GM13976 (cell line): ENCODE data around the gene LEMD3.

Source experiments
- DNase-seq: peaks from one replicate; pipeline ENCODE4 v3.0.0; 2012; ENCODE audit warnings: low spot score
- in situ Hi-C: fragments of 300-500 bp; cut with MboI; formaldehyde crosslinking; loops from one replicate; pipeline ENCODE4 v1.12.0; 2022; ENCODE audit warnings: low sequenced_read_pairs, mixed read lengths, inconsistent platforms; ENCODE audit not compliant: unreplicated experiment
- TF ChIP-seq, protein P1 (sequence below): IDR thresholded peaks from 2 replicates; pipeline ENCODE4 v1.5.1; 2012; ENCODE audit warnings: borderline replicate concordance, mild to moderate bottlenecking; ENCODE audit not compliant: insufficient read depth; ENCODE audit errors: extremely low read depth, missing control alignments, control extremely low read depth

LEMD3 gene

DNA sequence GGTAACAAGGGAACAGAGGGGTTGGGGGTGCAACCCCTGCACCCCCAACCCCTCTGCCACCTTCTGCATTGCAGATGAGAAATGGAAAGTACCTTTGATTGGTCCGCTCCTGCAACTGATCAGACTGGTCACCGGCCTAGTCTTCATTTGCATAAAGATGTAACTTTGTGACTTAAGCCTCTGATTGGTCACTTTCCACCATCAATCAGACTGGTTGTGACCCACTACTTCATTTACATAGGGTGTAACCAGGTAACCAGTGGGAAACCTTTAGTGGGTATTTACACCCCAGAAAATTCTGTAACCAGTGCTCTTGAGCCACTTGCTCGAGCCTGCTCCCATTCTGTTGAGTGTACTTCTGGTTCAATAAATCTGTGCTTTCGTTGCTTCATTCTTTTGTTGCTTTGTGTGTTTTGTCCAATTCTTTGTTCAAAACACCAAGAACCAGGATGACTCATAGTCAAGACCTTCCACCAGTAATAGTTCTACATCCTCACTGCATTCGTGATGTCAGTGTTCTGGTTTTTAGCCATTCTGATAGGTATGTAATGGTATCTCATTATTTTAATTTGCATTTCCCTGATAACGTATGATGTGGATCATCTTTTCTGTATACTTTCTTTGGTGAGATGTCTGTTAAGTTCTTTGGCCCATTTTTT, 30.8 kb downstream of the LEMD3 start:
- in situ Hi-C loops: no loop called here
- TF ChIP-seq, protein P1, sequence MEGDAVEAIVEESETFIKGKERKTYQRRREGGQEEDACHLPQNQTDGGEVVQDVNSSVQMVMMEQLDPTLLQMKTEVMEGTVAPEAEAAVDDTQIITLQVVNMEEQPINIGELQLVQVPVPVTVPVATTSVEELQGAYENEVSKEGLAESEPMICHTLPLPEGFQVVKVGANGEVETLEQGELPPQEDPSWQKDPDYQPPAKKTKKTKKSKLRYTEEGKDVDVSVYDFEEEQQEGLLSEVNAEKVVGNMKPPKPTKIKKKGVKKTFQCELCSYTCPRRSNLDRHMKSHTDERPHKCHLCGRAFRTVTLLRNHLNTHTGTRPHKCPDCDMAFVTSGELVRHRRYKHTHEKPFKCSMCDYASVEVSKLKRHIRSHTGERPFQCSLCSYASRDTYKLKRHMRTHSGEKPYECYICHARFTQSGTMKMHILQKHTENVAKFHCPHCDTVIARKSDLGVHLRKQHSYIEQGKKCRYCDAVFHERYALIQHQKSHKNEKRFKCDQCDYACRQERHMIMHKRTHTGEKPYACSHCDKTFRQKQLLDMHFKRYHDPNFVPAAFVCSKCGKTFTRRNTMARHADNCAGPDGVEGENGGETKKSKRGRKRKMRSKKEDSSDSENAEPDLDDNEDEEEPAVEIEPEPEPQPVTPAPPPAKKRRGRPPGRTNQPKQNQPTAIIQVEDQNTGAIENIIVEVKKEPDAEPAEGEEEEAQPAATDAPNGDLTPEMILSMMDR: no peak
- DNase-seq: no peak

DNA sequence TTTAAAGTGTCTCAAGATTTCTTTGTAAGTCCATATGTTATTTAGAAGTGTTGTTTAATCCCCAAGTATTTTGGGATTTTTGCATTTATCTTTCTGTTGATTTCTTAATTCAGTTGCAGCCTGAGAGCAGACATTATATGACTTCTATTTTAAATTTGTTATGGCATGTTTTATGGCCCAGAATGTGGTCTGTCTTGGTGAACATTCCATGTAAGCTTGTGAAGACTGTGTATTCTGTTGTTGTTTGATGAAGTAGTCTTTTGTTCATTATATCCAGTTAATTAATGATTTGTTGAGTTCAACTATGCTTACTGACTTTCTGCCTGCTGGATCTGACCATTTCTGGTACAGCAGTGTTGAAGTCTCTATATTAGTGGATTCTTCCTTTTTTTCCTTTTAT, 34.0 kb downstream of the LEMD3 start:
- TF ChIP-seq, protein P1: no peak
- DNase-seq: no peak
- in situ Hi-C loops: no loop called here

DNA sequence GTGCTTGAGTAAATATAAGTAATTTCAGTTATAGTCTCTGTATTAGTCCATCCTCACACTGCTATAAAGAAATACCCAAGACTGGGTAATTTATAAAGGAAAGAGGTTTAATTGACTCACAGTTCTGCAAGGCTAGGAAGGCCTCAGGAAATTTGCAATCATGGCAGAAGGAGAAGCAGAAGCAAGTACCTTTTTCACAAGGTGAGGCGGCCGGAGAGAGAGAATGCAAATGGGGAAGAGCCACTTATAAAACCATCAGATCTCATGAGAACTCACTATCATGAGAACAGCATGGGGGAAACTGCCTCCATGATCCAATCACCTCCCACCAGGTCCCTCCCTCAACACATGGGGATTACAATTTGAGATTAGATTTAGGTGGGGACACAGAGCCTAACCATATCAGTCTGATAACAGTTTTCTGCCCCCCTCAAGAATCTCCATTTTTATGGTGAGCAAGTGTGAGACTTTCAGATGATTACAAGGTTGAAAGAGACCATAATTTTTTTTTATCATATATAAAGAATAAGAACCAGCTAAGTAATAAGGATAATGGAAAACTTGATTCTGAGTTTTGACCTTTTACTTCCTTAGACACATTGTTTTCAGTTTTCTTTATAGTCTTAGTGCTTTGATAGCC, 35.6 kb downstream of the LEMD3 start:
- in situ Hi-C loops: no loop called here
- TF ChIP-seq, protein P1: no peak
- DNase-seq: no peak

DNA sequence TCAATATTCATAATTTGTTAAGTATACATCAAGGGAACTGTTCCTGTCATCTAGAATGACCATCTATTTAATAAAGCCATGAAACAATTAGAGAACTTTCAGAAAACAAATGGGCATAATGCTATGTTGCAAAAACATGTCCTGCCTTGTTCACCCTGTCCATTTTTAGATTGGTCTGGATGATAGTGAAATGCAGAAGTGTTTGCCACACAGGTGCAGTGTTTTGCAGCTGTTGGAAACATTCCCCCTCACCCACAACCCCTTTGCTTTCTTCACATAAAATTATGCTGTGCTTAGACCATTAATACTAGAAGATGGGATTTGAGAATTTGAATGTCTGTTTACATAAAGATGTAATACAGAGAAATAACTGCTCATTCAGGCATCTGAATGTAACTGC, 36.5 kb downstream of the LEMD3 start:
- TF ChIP-seq, protein P1: no peak
- DNase-seq: no peak
- in situ Hi-C loops: no loop called here

DNA sequence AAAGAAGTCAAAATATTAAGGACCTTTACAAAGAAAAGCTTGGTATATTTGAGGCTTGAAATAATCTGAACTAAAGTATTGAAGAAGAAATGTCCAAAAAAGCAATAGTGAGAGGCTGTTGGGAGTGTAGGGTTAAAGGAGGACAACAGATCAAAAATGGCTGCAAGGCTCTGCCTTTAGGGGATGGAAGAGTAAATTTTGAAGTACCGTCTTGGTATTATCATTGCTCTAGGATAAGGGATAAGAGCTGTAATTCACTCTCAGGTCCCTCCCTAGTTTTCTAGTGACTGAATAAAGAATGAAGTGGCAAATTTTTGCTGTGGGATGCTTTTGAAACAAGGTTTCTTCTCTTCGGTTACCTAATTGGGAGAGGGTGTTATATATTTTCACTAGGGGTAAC, 38.7 kb downstream of the LEMD3 start:
- in situ Hi-C loops: no loop called here
- DNase-seq: no peak
- TF ChIP-seq, protein P1: no peak

DNA sequence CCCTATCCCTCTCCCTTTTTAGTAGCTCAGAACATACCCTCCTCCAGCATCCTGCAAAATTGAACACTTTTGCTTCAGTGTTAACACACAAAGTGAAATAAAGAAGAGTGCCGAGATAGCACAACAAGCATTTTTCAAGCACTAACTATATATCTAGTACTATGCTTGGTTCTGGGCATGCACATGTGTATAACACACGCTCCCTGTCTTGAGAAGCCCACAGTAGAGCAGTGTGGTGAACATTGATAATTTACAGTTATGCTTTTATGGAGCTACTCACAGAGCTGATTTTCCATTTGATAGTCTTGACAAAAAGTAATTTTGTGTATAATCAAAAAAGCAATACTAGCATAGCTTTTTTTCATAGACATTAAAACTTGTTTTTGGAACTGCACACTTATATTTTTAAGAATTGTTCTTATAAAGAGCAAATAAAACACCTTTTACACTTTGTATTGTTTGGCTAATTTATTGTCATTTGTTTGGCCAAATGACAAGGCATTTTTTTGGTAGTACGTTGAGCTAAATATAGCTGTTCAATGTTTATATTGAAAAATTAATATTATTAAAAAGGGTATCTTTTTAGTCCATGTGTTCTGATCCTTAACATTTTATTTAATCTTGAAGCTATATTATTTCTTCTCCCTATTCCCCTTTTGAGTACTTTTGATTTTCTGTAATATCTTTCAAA, 39.7 kb downstream of the LEMD3 start:
- in situ Hi-C loops: no loop called here
- no peak for DNase-seq
- TF ChIP-seq, protein P1: no peak
